Measurements from ENCODE around the gene EFEMP1.

EFEMP1 gene

GRCh38 chr2:55912926-55913325, 10.7 kb downstream of the EFEMP1 start:
- peaks cover 0 to 1% (median 0%) of the 10 kb centered on the region in 5 experiments for H3K9me3 ChIP-seq (ENCODE audit: control extremely low read depth in 1 of 5, control insufficient read depth in 4 of 5, insufficient read depth in 2 of 5, low read depth in 1 of 5, low read length in 4 of 5)
- H3K27me3 ChIP-seq (replicated peaks in 2 of 5; ENCODE audit: control insufficient read depth in 4 of 5, insufficient read depth in 5 of 5, low read length in 4 of 5) = peaks cover 0 to 21% (median 3%) of the 10 kb centered on the region in 5 experiments
- 94% methylated on average over 2 of the region's 3 CpGs for WGBS (ENCODE audit: insufficient coverage)
- no peaks in the 10 kb centered on the region for H3K4me1 ChIP-seq (ENCODE audit: control extremely low read depth in 1 of 4, control insufficient read depth in 4 of 4, insufficient read depth in 4 of 4, low read length in 3 of 4)
- H3K36me3 ChIP-seq (ENCODE audit: control insufficient read depth in 4 of 4, insufficient read depth in 4 of 4, low read length in 3 of 4) = no peaks in the 10 kb centered on the region
- POLR2A ChIA-PET = no interaction called here
- no peak overlapping the region for H3K4me3 ChIP-seq (ENCODE audit: control insufficient read depth in 1 of 7, extremely low read depth in 1 of 7, insufficient read depth in 4 of 7, low read depth in 2 of 7, low read length in 6 of 7)
- H3K27ac ChIP-seq (ENCODE audit: insufficient read depth in 1 of 2, low read depth in 1 of 2, low read length in 2 of 2, poor library complexity in 1 of 2, severe bottlenecking in 2 of 2) = no peak overlapping the region
- CTCF ChIA-PET = interaction anchor here (1.1 kb wide), 1 partner anchor 49 kb away, joined by 4 read pairs; no protein-coding TSS in a partner anchor
- DNase-seq = no peak

DNA sequence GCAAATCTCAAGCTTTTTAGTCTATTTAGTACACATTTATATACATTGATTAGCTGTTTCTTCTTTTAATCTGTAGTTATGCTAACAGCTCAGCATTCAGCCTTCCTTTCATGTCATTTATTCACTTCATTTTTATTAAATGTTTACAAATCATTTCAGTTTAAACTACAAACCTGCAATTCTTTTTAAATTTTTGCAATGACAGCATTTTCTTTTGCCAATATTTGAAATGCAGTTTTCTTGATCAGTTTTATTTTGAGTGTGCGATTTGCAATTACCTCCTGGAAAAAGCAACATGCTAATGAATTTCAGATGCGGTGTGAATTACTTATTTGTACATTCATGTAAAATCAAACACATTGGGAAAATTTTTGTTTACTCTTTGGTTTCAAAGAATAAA, 13.5 kb downstream of the EFEMP1 start:
- CTCF ChIA-PET = no interaction called here
- POLR2A ChIA-PET = no interaction called here
- WGBS (ENCODE audit: insufficient coverage) = no CpG with 5 or more reads among the region's 2 CpGs
- Histone ChIP-seq H3K36me3 (ENCODE audit: control insufficient read depth in 4 of 4, insufficient read depth in 4 of 4, low read length in 3 of 4) (no peaks in the 10 kb centered on the region), H3K27ac (ENCODE audit: insufficient read depth in 1 of 2, low read depth in 1 of 2, low read length in 2 of 2, poor library complexity in 1 of 2, severe bottlenecking in 2 of 2) (no peak overlapping the region), H3K4me3 (ENCODE audit: control insufficient read depth in 1 of 7, extremely low read depth in 1 of 7, insufficient read depth in 4 of 7, low read depth in 2 of 7, low read length in 6 of 7) (no peak overlapping the region), H3K9me3 (ENCODE audit: control extremely low read depth in 1 of 5, control insufficient read depth in 4 of 5, insufficient read depth in 2 of 5, low read depth in 1 of 5, low read length in 4 of 5) (peaks cover 0 to 1% (median 0%) of the 10 kb centered on the region in 5 experiments), H3K27me3 (replicated peaks in 2 of 5; ENCODE audit: control insufficient read depth in 4 of 5, insufficient read depth in 5 of 5, low read length in 4 of 5) (peaks cover 0 to 19% (median 3%) of the 10 kb centered on the region in 5 experiments), H3K4me1 (ENCODE audit: control extremely low read depth in 1 of 4, control insufficient read depth in 4 of 4, insufficient read depth in 4 of 4, low read length in 3 of 4) (no peaks in the 10 kb centered on the region)
- DNase-seq = no peak

DNA sequence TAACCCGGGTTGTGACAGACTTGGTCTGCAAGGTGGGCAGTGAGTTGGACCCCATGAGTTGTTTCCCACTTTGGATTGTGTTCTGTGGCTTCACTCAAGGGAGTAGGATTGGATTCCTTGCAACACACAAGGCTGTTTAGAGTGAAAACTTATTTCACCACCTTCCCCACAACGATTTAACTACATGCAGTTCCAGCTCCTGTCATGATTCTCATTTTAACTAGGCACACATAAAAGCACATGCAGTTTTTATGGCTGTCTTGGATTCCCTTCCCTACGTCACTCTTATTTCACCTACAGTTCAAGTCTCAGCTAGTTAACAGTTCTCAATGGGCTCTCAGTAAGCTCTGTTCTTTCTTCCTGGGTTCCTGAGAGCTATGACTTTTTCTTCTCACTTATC, 15.9 kb downstream of the EFEMP1 start:
- CTCF ChIA-PET = interaction anchor here (1.1 kb wide), 1 partner anchor 9 kb away, joined by 3 read pairs; no protein-coding TSS in a partner anchor
- Histone ChIP-seq H3K4me1 (ENCODE audit: control extremely low read depth in 1 of 4, control insufficient read depth in 4 of 4, insufficient read depth in 4 of 4, low read length in 3 of 4) (no peaks in the 10 kb centered on the region), H3K9me3 (ENCODE audit: control extremely low read depth in 1 of 5, control insufficient read depth in 4 of 5, insufficient read depth in 2 of 5, low read depth in 1 of 5, low read length in 4 of 5) (peaks cover 0 to 1% (median 0%) of the 10 kb centered on the region in 5 experiments), H3K27me3 (replicated peaks in 2 of 5; ENCODE audit: control insufficient read depth in 4 of 5, insufficient read depth in 5 of 5, low read length in 4 of 5) (peaks cover 0 to 14% (median 3%) of the 10 kb centered on the region in 5 experiments), H3K27ac (ENCODE audit: insufficient read depth in 1 of 2, low read depth in 1 of 2, low read length in 2 of 2, poor library complexity in 1 of 2, severe bottlenecking in 2 of 2) (no peak overlapping the region), H3K36me3 (ENCODE audit: control insufficient read depth in 4 of 4, insufficient read depth in 4 of 4, low read length in 3 of 4) (no peaks in the 10 kb centered on the region), H3K4me3 (ENCODE audit: control insufficient read depth in 1 of 7, extremely low read depth in 1 of 7, insufficient read depth in 4 of 7, low read depth in 2 of 7, low read length in 6 of 7) (no peak overlapping the region)
- POLR2A ChIA-PET = no interaction called here
- WGBS (ENCODE audit: insufficient coverage) = 86% methylated on average over 2 of the region's 3 CpGs
- DNase-seq = no peak

DNA sequence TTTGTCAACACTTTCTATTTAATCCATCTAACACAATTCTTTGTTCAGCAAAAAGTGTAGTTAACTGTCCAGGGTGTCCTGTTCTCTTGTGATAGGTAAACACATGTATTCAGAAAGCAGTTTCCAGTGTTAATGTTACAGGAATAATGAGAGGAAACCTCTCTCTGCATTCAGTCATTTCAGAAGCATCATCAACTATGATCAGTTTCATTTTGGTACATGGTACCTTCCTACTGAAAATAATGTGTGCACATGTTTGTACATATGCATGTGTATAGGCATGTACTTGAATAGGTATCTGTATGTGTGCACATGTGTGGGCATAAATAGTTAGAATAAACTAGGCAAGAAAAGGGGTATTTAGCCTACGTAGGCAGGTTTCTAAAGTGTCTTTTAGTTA, 16.6 kb downstream of the EFEMP1 start:
- Histone ChIP-seq H3K4me1 (ENCODE audit: control extremely low read depth in 1 of 4, control insufficient read depth in 4 of 4, insufficient read depth in 4 of 4, low read length in 3 of 4) (no peaks in the 10 kb centered on the region), H3K9me3 (ENCODE audit: control extremely low read depth in 1 of 5, control insufficient read depth in 4 of 5, insufficient read depth in 2 of 5, low read depth in 1 of 5, low read length in 4 of 5) (peaks cover 0 to 1% (median 0%) of the 10 kb centered on the region in 5 experiments), H3K4me3 (ENCODE audit: control insufficient read depth in 1 of 7, extremely low read depth in 1 of 7, insufficient read depth in 4 of 7, low read depth in 2 of 7, low read length in 6 of 7) (no peak overlapping the region), H3K27ac (ENCODE audit: insufficient read depth in 1 of 2, low read depth in 1 of 2, low read length in 2 of 2, poor library complexity in 1 of 2, severe bottlenecking in 2 of 2) (no peak overlapping the region), H3K36me3 (ENCODE audit: control insufficient read depth in 4 of 4, insufficient read depth in 4 of 4, low read length in 3 of 4) (no peaks in the 10 kb centered on the region), H3K27me3 (replicated peaks in 2 of 5; ENCODE audit: control insufficient read depth in 4 of 5, insufficient read depth in 5 of 5, low read length in 4 of 5) (peaks cover 0 to 14% (median 3%) of the 10 kb centered on the region in 5 experiments)
- ChIA-PET POLR2A (no interaction called here), CTCF (no interaction called here)
- DNase-seq = no peak
- no CpG with 5 or more reads among the region's 1 CpG for WGBS (ENCODE audit: insufficient coverage)

DNA sequence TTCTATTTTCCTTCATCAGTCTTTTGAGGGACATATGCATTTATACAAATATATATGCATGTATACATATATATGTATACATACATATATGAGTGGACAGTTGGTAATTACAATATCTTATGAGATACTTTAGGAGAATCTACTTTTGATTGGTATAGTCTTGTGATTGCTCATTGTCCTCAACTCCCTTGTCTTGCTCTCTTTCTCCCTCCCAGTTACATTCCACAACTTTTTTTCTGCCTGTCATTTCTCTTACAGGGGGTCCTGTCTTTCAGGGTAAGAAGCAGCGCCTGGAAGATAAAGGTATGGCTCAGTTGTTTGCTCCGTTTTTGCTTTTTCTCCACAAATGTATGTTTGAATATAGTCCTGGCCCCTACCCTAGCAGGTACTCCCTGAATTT, 19.9 kb downstream of the EFEMP1 start:
- DNase-seq = no peak
- 100% methylated on average over 1 of the region's 2 CpGs for WGBS (ENCODE audit: insufficient coverage)
- Histone ChIP-seq H3K4me1 (ENCODE audit: control extremely low read depth in 1 of 4, control insufficient read depth in 4 of 4, insufficient read depth in 4 of 4, low read length in 3 of 4) (no peaks in the 10 kb centered on the region), H3K27me3 (replicated peaks in 2 of 5; ENCODE audit: control insufficient read depth in 4 of 5, insufficient read depth in 5 of 5, low read length in 4 of 5) (peaks cover 0 to 5% (median 0%) of the 10 kb centered on the region in 5 experiments), H3K4me3 (ENCODE audit: control insufficient read depth in 1 of 7, extremely low read depth in 1 of 7, insufficient read depth in 4 of 7, low read depth in 2 of 7, low read length in 6 of 7) (no peak overlapping the region), H3K27ac (ENCODE audit: insufficient read depth in 1 of 2, low read depth in 1 of 2, low read length in 2 of 2, poor library complexity in 1 of 2, severe bottlenecking in 2 of 2) (no peak overlapping the region), H3K9me3 (ENCODE audit: control extremely low read depth in 1 of 5, control insufficient read depth in 4 of 5, insufficient read depth in 2 of 5, low read depth in 1 of 5, low read length in 4 of 5) (no peaks in the 10 kb centered on the region), H3K36me3 (ENCODE audit: control insufficient read depth in 4 of 4, insufficient read depth in 4 of 4, low read length in 3 of 4) (no peaks in the 10 kb centered on the region)
- POLR2A ChIA-PET = no interaction called here
- CTCF ChIA-PET = no interaction called here

GRCh38 chr2:55902971-55903370, 20.6 kb downstream of the EFEMP1 start:
- Histone ChIP-seq H3K9me3 (ENCODE audit: control extremely low read depth in 1 of 5, control insufficient read depth in 4 of 5, insufficient read depth in 2 of 5, low read depth in 1 of 5, low read length in 4 of 5) (peaks cover 0 to 1% (median 0%) of the 10 kb centered on the region in 5 experiments), H3K27me3 (replicated peaks in 2 of 5; ENCODE audit: control insufficient read depth in 4 of 5, insufficient read depth in 5 of 5, low read length in 4 of 5) (peaks cover 0 to 3% (median 0%) of the 10 kb centered on the region in 5 experiments), H3K27ac (ENCODE audit: insufficient read depth in 1 of 2, low read depth in 1 of 2, low read length in 2 of 2, poor library complexity in 1 of 2, severe bottlenecking in 2 of 2) (no peak overlapping the region), H3K4me1 (ENCODE audit: control extremely low read depth in 1 of 4, control insufficient read depth in 4 of 4, insufficient read depth in 4 of 4, low read length in 3 of 4) (no peaks in the 10 kb centered on the region), H3K4me3 (ENCODE audit: control insufficient read depth in 1 of 7, extremely low read depth in 1 of 7, insufficient read depth in 4 of 7, low read depth in 2 of 7, low read length in 6 of 7) (no peak overlapping the region), H3K36me3 (ENCODE audit: control insufficient read depth in 4 of 4, insufficient read depth in 4 of 4, low read length in 3 of 4) (no peaks in the 10 kb centered on the region)
- CTCF ChIA-PET = no interaction called here
- no peak for DNase-seq
- POLR2A ChIA-PET = no interaction called here

GRCh38 chr2:55902429-55902828, 21.2 kb downstream of the EFEMP1 start:
- Histone ChIP-seq H3K9me3 (ENCODE audit: control extremely low read depth in 1 of 5, control insufficient read depth in 4 of 5, insufficient read depth in 2 of 5, low read depth in 1 of 5, low read length in 4 of 5) (peaks cover 0 to 1% (median 0%) of the 10 kb centered on the region in 5 experiments), H3K4me1 (ENCODE audit: control extremely low read depth in 1 of 4, control insufficient read depth in 4 of 4, insufficient read depth in 4 of 4, low read length in 3 of 4) (no peaks in the 10 kb centered on the region), H3K36me3 (ENCODE audit: control insufficient read depth in 4 of 4, insufficient read depth in 4 of 4, low read length in 3 of 4) (no peaks in the 10 kb centered on the region), H3K27me3 (replicated peaks in 2 of 5; ENCODE audit: control insufficient read depth in 4 of 5, insufficient read depth in 5 of 5, low read length in 4 of 5) (no peaks in the 10 kb centered on the region), H3K4me3 (ENCODE audit: control insufficient read depth in 1 of 7, extremely low read depth in 1 of 7, insufficient read depth in 4 of 7, low read depth in 2 of 7, low read length in 6 of 7) (no peak overlapping the region), H3K27ac (ENCODE audit: insufficient read depth in 1 of 2, low read depth in 1 of 2, low read length in 2 of 2, poor library complexity in 1 of 2, severe bottlenecking in 2 of 2) (no peak overlapping the region)
- CTCF ChIA-PET = no interaction called here
- POLR2A ChIA-PET = no interaction called here
- 95% methylated on average over 2 of the region's 3 CpGs for WGBS (ENCODE audit: insufficient coverage)
- no peak for DNase-seq
